HCT116 (cell line): ENCODE data around the gene USF2. TPM values are rescaled to one million over a fixed set of nuclear protein-coding genes. Genes with fewer than 3 reads are reported as not detected.

ENCODE experiments used
- ATAC-seq: fragments of 200-7000 bp; cut with Tn5 transposase; 2 replicates; pipeline ENCODE4 v1.9.1; 2020; ENCODE audit warnings: mild to moderate bottlenecking, moderate library complexity
- BruUV-seq: library from RNA; stranded (reverse); fragments of 400-500 nt; replicated peaks from 2 replicates; lab custom pipeline; 2021; lab: Mats Ljungman, UMichigan
- CTCF ChIA-PET: fragments of 300-600 bp; sonication (Branson Sonifier 250); formaldehyde crosslinking; loops from one replicate; lab custom pipeline; 2021; ENCODE audit warnings: antibody characterized with exemption; lab: Charles Lee
- POLR2A ChIA-PET: fragments of 300-600, 350-600 bp; sonication (Branson Sonifier 250); formaldehyde crosslinking; loops from one replicate; lab custom pipeline; 2021; ENCODE audit warnings: antibody characterized with exemption; lab: Charles Lee
- RAD21 ChIA-PET, 2 experiments: fragments of 300-600 bp; sonication (Branson Sonifier 250); formaldehyde crosslinking; loops; one replicate each; lab custom pipeline; 2023; ENCODE audit warnings: low total read pairs in 2 of 2; ENCODE audit not compliant: uncharacterized antibody in 2 of 2, unreplicated experiment in 2 of 2, low non-redundant PET in 1 of 2; lab: Charles Lee
- DNase-seq: peaks from one replicate; pipeline ENCODE4 v3.0.0-alpha.2; 2010; ENCODE audit warnings: low read depth, low spot score
- H2AFZ ChIP-seq: fragments of 200-600 bp; shearing (Covaris generic), sonication (generic); 2 replicates; pipeline ENCODE4 v1.6.1; 2017; ENCODE audit warnings: low read depth, mixed run types, mixed read lengths, antibody characterized with exemption, low read length; ENCODE audit not compliant: poor library complexity, severe bottlenecking
- H3K27ac ChIP-seq: 2 replicates; pipeline ENCODE4 v1.5.1; 2012; ENCODE audit warnings: low read depth, low read length
- H3K27me3 ChIP-seq: fragments of 200-600 bp; sonication (generic); 2 replicates; pipeline ENCODE4 v1.6.1; 2016; ENCODE audit warnings: mixed run types, low read length, mixed read lengths; ENCODE audit not compliant: insufficient read depth
- H3K36me3 ChIP-seq, 2 experiments: fragments of 200-500 bp in 1 of 2; fragments of 200-600 bp in 1 of 2; sonication (Bioruptor generic) in 1 of 2; sonication (generic) in 1 of 2; 2 replicates each; pipeline versions ENCODE4 v1.5.1 to v1.6.1; 2014 to 2016; ENCODE audit warnings: low read length in 2 of 2, inconsistent platforms in 1 of 2, mixed read lengths in 1 of 2, mixed run types in 1 of 2; ENCODE audit not compliant: insufficient read depth in 2 of 2, control insufficient read depth in 1 of 2
- H3K4me1 ChIP-seq, 2 experiments: fragments of 200-600 bp in 1 of 2; sonication (generic) in 1 of 2; 2 replicates each; pipeline versions ENCODE4 v1.5.1 to v1.6.1; 2012 to 2017; ENCODE audit warnings: low read length in 2 of 2, inconsistent platforms in 1 of 2, mild to moderate bottlenecking in 1 of 2, mixed read lengths in 1 of 2, mixed run types in 1 of 2, moderate library complexity in 1 of 2; ENCODE audit not compliant: insufficient read depth in 2 of 2, control insufficient read depth in 1 of 2
- H3K4me2 ChIP-seq: fragments of 200-600 bp; sonication (generic); 2 replicates; pipeline ENCODE4 v1.6.1; 2017; ENCODE audit warnings: mixed run types, low read length, mixed read lengths
- H3K4me3 ChIP-seq, 2 experiments: fragments of 200-600 bp in 1 of 2; sonication (generic) in 1 of 2; replicated peaks in 1 of 2; 2 replicates each; pipeline ENCODE4 v1.5.1; 2011 to 2016; ENCODE audit warnings: low read length in 2 of 2, control low read depth in 1 of 2, low read depth in 1 of 2, mild to moderate bottlenecking in 1 of 2, mixed read lengths in 1 of 2, mixed run types in 1 of 2
- H3K79me2 ChIP-seq: fragments of 200-600 bp; sonication (generic); 2 replicates; pipeline ENCODE4 v1.6.1; 2017; ENCODE audit warnings: mild to moderate bottlenecking, mixed run types, low read length, moderate library complexity, mixed read lengths; ENCODE audit not compliant: insufficient read depth
- H3K9ac ChIP-seq: fragments of 200-600 bp; sonication (generic); 2 replicates; pipeline ENCODE4 v1.6.1; 2016; ENCODE audit warnings: low read length, mixed read lengths
- H3K9me2 ChIP-seq: fragments of 200-600 bp; sonication (generic), shearing (Covaris generic); 2 replicates; pipeline ENCODE4 v1.6.1; 2017; ENCODE audit warnings: mixed run types, mild to moderate bottlenecking, moderate library complexity; ENCODE audit not compliant: insufficient read depth
- H3K9me3 ChIP-seq, 2 experiments: fragments of 200-500 bp in 1 of 2; fragments of 200-600 bp in 1 of 2; sonication (Bioruptor generic) in 1 of 2; sonication (generic) in 1 of 2; 2 replicates each; pipeline ENCODE4 v1.6.1; 2014 to 2017; ENCODE audit warnings: low read length in 2 of 2, mixed read lengths in 2 of 2, inconsistent platforms in 1 of 2, low read depth in 1 of 2, mild to moderate bottlenecking in 1 of 2, mixed run types in 1 of 2, moderate library complexity in 1 of 2; ENCODE audit not compliant: control insufficient read depth in 1 of 2, insufficient read depth in 1 of 2
- H4K20me1 ChIP-seq: fragments of 200-600 bp; sonication (generic), shearing (Covaris generic); 2 replicates; pipeline ENCODE4 v1.6.1; 2017; ENCODE audit warnings: mixed run types, mild to moderate bottlenecking, moderate library complexity; ENCODE audit not compliant: insufficient read depth
- ATF3 ChIP-seq: IDR thresholded peaks from 2 replicates; pipeline ENCODE4 v1.6.1; 2012
- CBX3 ChIP-seq: IDR thresholded peaks from 2 replicates; pipeline ENCODE4 v1.6.1; 2012; ENCODE audit warnings: low read depth
- CEBPB ChIP-seq: IDR thresholded peaks from 2 replicates; pipeline ENCODE4 v1.6.1; 2012; ENCODE audit warnings: low read depth
- EGR1 ChIP-seq: IDR thresholded peaks from 2 replicates; pipeline ENCODE4 v1.6.1; 2012; ENCODE audit warnings: low read depth
- ELF1 ChIP-seq: IDR thresholded peaks from 2 replicates; pipeline ENCODE4 v1.6.1; 2012; ENCODE audit warnings: low read depth, borderline replicate concordance
- EZH2 ChIP-seq: fragments of 200-600 bp; sonication (generic); IDR thresholded peaks from 2 replicates; pipeline ENCODE4 v1.6.1; 2017; ENCODE audit warnings: antibody characterized with exemption, mixed run types
- EZH2phosphoT487 ChIP-seq: fragments of 200-600 bp; IDR thresholded peaks from 2 replicates; pipeline ENCODE4 v1.6.1; 2018; ENCODE audit warnings: antibody characterized with exemption, borderline replicate concordance
- FOSL1 ChIP-seq: IDR thresholded peaks from 2 replicates; pipeline ENCODE4 v1.6.1; 2012; ENCODE audit warnings: low read depth
- JUND ChIP-seq: IDR thresholded peaks from 2 replicates; pipeline ENCODE4 v1.6.1; 2012
- MAX ChIP-seq: IDR thresholded peaks from 2 replicates; pipeline ENCODE4 v1.6.1; 2012
- POLR2AphosphoS5 ChIP-seq: IDR thresholded peaks from 2 replicates; pipeline ENCODE4 v1.6.1; 2011; ENCODE audit warnings: mild to moderate bottlenecking, low read depth, low read length, moderate library complexity
- RAD21 ChIP-seq: IDR thresholded peaks from 2 replicates; pipeline ENCODE4 v1.6.1; 2012; ENCODE audit warnings: low read depth, mild to moderate bottlenecking
- REST ChIP-seq: IDR thresholded peaks from 2 replicates; pipeline ENCODE4 v1.6.1; 2012; ENCODE audit warnings: low read depth
- SIN3A ChIP-seq: IDR thresholded peaks from 2 replicates; pipeline ENCODE4 v1.6.1; 2012; ENCODE audit warnings: low read depth
- SRF ChIP-seq: IDR thresholded peaks from 2 replicates; pipeline ENCODE4 v1.6.1; 2012; ENCODE audit warnings: low read depth
- TCF7L2 ChIP-seq: IDR thresholded peaks from 2 replicates; pipeline ENCODE4 v1.7.0; 2011; ENCODE audit warnings: borderline replicate concordance, inconsistent platforms; ENCODE audit not compliant: insufficient read depth, insufficient read length; ENCODE audit errors: extremely low read depth
- YY1 ChIP-seq: IDR thresholded peaks from 2 replicates; pipeline ENCODE4 v1.6.1; 2011; ENCODE audit warnings: low read length, low read depth, moderate library complexity, mild to moderate bottlenecking; ENCODE audit not compliant: insufficient replicate concordance; ENCODE audit errors: extremely low read depth
- ZBTB33 ChIP-seq: IDR thresholded peaks from 2 replicates; pipeline ENCODE4 v1.6.1; 2011; ENCODE audit warnings: mild to moderate bottlenecking, low read length, moderate library complexity; ENCODE audit not compliant: insufficient replicate concordance; ENCODE audit errors: extremely low read depth
- ZFX ChIP-seq: fragments of 450-650 bp; IDR thresholded peaks from 2 replicates; pipeline ENCODE4 v1.6.1; 2017
- ZNF274 ChIP-seq: fragments of 200-500 bp; sonication (Bioruptor generic); IDR thresholded peaks from 2 replicates; pipeline ENCODE4 v1.6.1; 2014; ENCODE audit warnings: mild to moderate bottlenecking, low read depth, low read length, inconsistent platforms
- intact Hi-C: fragments of 100-400 bp; cut with micrococcal nuclease; formaldehyde crosslinking; loops from 2 replicates; pipeline ENCODE4 v1.10.0; 2022
- total RNA-seq: library from RNA; stranded (reverse); gene quantifications from one replicate; pipeline ENCODE4 v1.2.1, GENCODE V29; 2021; ENCODE audit not compliant: unreplicated experiment

The USF2 gene
- total RNA-seq, 1 experiment from 2014 or later, result 98.4 TPM

GRCh38 chr19:35248310-35249145, 20.2 kb upstream of the USF2 start, which contains the start of gene LSR:
Gene LSR (plus strand): TSS chr19:35249002. CDS start chr19:35249023, 21 bp downstream.
- peaks cover 12 to 22% of the 10 kb centered on the region in 2 experiments for H3K36me3 ChIP-seq
- peaks cover 4% of the 10 kb centered on the region; the same call in 1 of the 2 replicates for H4K20me1 ChIP-seq
- H3K9me3 ChIP-seq, result 0 out of 4 replicates have a peak, but pooled peaks cover 0 to 5% of the 10 kb centered on the region in 2 experiments
- H3K9me2 ChIP-seq, result no peaks in the 10 kb centered on the region
- peak within 1 kb of the TSS; percentile 98 to 99 for H3K4me3 ChIP-seq
- RAD21 ChIA-PET, result no interaction called here
- DNase-seq (peak; percentile 94), ATAC-seq (peak; percentile 84)
- H3K27me3 ChIP-seq, result no peaks in the 10 kb centered on the region
- intact Hi-C loops, result loop anchor here (5.0 kb wide), 2 partner anchors 86 to 181 kb away; no protein-coding TSS in a partner anchor
- H3K4me2 ChIP-seq, result peak within 1 kb of the TSS; percentile 93
- H3K4me1 ChIP-seq, result peaks cover 10 to 26% of the 10 kb centered on the region in 2 experiments
- peak within 1 kb of the TSS; percentile 25 for H2AFZ ChIP-seq
- H3K9ac ChIP-seq, result peak within 1 kb of the TSS; percentile 93
- peaks cover 44% of the 10 kb centered on the region for H3K79me2 ChIP-seq
- POLR2A ChIA-PET, result interaction anchor here (1.0 kb wide), 1 partner anchor 760 kb away, joined by 3 read pairs; the partner anchor contains the start of gene SYNE4
- H3K27ac ChIP-seq, result peak within 1 kb of the TSS; percentile 98
- BruUV-seq, result no TSS peak
- CTCF ChIA-PET, result no interaction called here
- peak; percentile 85 for TF ChIP-seq YY1
- no peak; the same call in 1 of the 2 replicates for TF ChIP-seq EGR1
- TF ChIP-seq SRF, result no peak; the same call in 1 of the 2 replicates
- TF ChIP-seq ELF1, result no peak; the same call in 1 of the 2 replicates
- no peak for TF ChIP-seq RAD21
- no peak for TF ChIP-seq REST
- no peak for TF ChIP-seq CEBPB
- TF ChIP-seq SIN3A, result peak; percentile 94
- TF ChIP-seq EZH2phosphoT487, result no peak
- peak; percentile 81 for TF ChIP-seq MAX
- TF ChIP-seq CBX3, result no peak
- peak; percentile 20 for TF ChIP-seq TCF7L2
- TF ChIP-seq ATF3, result no peak
- peak; percentile 85 for TF ChIP-seq JUND
- TF ChIP-seq FOSL1, result no peak
- TF ChIP-seq ZBTB33, result peak; percentile 69
- TF ChIP-seq EZH2, result no peak
- no peak for TF ChIP-seq ZNF274
- no peak; the same call in 1 of the 2 replicates for TF ChIP-seq ZFX
- peak; percentile 99 for TF ChIP-seq POLR2AphosphoS5
